ENCODE measurements around the gene ZCCHC2.

- TF ChIP-seq CTCF (IDR thresholded peaks at IDR 0.05; ENCODE audit: low read length): no peak
- TF ChIP-seq EZH2 (IDR thresholded peaks at IDR 0.05; ENCODE audit: borderline replicate concordance, low read length): no peak
Observed at GRCh38 chr18:62500174-62500573, 22.7 kb upstream of the ZCCHC2 start.

Data from OCI-LY1 (cell line).